H1 (cell line): Measurements from ENCODE around the gene SLC35F3. TPM values are rescaled to one million over a fixed set of nuclear protein-coding genes. Genes with fewer than 3 reads are reported as not detected.

Source experiments
- CTCF ChIA-PET: fragments of 300-600 bp; sonication (Branson Sonifier 250); formaldehyde crosslinking; loops from one replicate; lab custom pipeline; 2021; ENCODE audit not compliant: partially characterized antibody; lab: Charles Lee
- POLR2A ChIA-PET: fragments of 300-600 bp; sonication (Branson Sonifier 250); formaldehyde crosslinking; loops from one replicate; lab custom pipeline; 2021; ENCODE audit warnings: inconsistent platforms; ENCODE audit not compliant: partially characterized antibody; lab: Charles Lee
- DNase-seq, 2 experiments: peaks; one replicate each; pipeline versions ENCODE4 v3.0.0 to v3.0.0-alpha.2; 2010 to 2022; ENCODE audit warnings: low spot score in 2 of 2, low read depth in 1 of 2, mixed read lengths in 1 of 2
- FAIRE-seq: peaks from 2 replicates; lab custom pipeline; 2011; peaks lifted over from hg19 to GRCh38; lab: Jason Lieb, UNC
- H2AFZ ChIP-seq: 2 replicates; pipeline ENCODE4 v1.8.1; 2012; ENCODE audit warnings: low read length, inconsistent platforms
- H2AK5ac ChIP-seq: 2 replicates; pipeline ENCODE4 v1.6.1; 2013; ENCODE audit warnings: low read depth, low read length
- H2BK120ac ChIP-seq: replicated peaks from 2 replicates; pipeline ENCODE3; 2013; ENCODE audit warnings: low read depth, low read length, inconsistent platforms
- H2BK12ac ChIP-seq: 2 replicates; pipeline ENCODE4 v1.6.1; 2013; ENCODE audit warnings: low read depth, low read length
- H2BK15ac ChIP-seq: 2 replicates; pipeline ENCODE4 v1.6.1; 2013; ENCODE audit warnings: low read length
- H2BK20ac ChIP-seq: 2 replicates; pipeline ENCODE4 v1.6.1; 2013; ENCODE audit warnings: low read length
- H2BK5ac ChIP-seq: 2 replicates; pipeline ENCODE4 v1.6.1; 2013; ENCODE audit warnings: low read depth, low read length
- H3K14ac ChIP-seq: 2 replicates; pipeline ENCODE4 v1.6.1; 2013; ENCODE audit warnings: inconsistent platforms; ENCODE audit not compliant: insufficient read length
- H3K18ac ChIP-seq: 2 replicates; pipeline ENCODE4 v1.6.1; 2013; ENCODE audit warnings: low read length; ENCODE audit errors: extremely low read depth
- H3K23ac ChIP-seq: 2 replicates; pipeline ENCODE4 v1.6.1; 2013; ENCODE audit warnings: inconsistent platforms; ENCODE audit not compliant: insufficient read length
- H3K23me2 ChIP-seq: 2 replicates; pipeline ENCODE4 v1.6.1; 2013; ENCODE audit warnings: low read depth, low read length
- H3K27ac ChIP-seq: 2 replicates; pipeline ENCODE4 v1.6.1; 2011; ENCODE audit warnings: low read depth, low read length, inconsistent platforms
- H3K27me3 ChIP-seq, 4 experiments: replicated peaks in 1 of 4; 1 replicate in 1 of 4; 2 replicates in 3 of 4; pipeline versions ENCODE4 v1.6.1 to v1.8.1; 2011 to 2013; ENCODE audit warnings: low read length in 3 of 4, mild to moderate bottlenecking in 3 of 4, inconsistent platforms in 2 of 4, mixed read lengths in 2 of 4, moderate library complexity in 1 of 4; ENCODE audit not compliant: control insufficient read depth in 3 of 4, insufficient read depth in 3 of 4; ENCODE audit errors: extremely low read depth in 1 of 4
- H3K36me3 ChIP-seq, 4 experiments: 2 replicates each; pipeline versions ENCODE4 v1.6.1 to v1.8.1; 2011 to 2013; ENCODE audit warnings: mild to moderate bottlenecking in 4 of 4, low read length in 3 of 4, moderate library complexity in 2 of 4, control low read depth in 1 of 4, inconsistent platforms in 1 of 4; ENCODE audit not compliant: insufficient read depth in 4 of 4, control insufficient read depth in 2 of 4
- H3K4ac ChIP-seq: replicated peaks from 2 replicates; pipeline ENCODE3; 2013; ENCODE audit warnings: low read length, low read depth, mixed read lengths, inconsistent platforms; ENCODE audit not compliant: insufficient read length
- H3K4me1 ChIP-seq, 4 experiments: replicated peaks in 1 of 4; 1 replicate in 1 of 4; 2 replicates in 3 of 4; pipeline versions ENCODE4 v1.6.1 to v1.8.1; 2011 to 2013; ENCODE audit warnings: low read length in 3 of 4, inconsistent platforms in 2 of 4, mixed read lengths in 1 of 4; ENCODE audit not compliant: insufficient read depth in 4 of 4, control insufficient read depth in 3 of 4
- H3K4me2 ChIP-seq, 2 experiments: 2 replicates each; pipeline versions ENCODE4 v1.6.1 to v1.8.1; 2011 to 2013; ENCODE audit warnings: low read depth in 2 of 2, low read length in 2 of 2, control low read depth in 1 of 2, inconsistent platforms in 1 of 2, mild to moderate bottlenecking in 1 of 2; ENCODE audit not compliant: insufficient read depth in 1 of 2
- H3K4me3 ChIP-seq, 4 experiments: fragments of 200-600, 300-600 bp in 1 of 4; sonication (generic), shearing (Covaris generic), sonication (Bioruptor Twin) in 1 of 4; 2 replicates each; pipeline versions ENCODE4 v1.5.1 to v1.8.1; 2011 to 2016; ENCODE audit warnings: low read length in 4 of 4, low read depth in 3 of 4, control low read depth in 2 of 4, inconsistent platforms in 2 of 4, mild to moderate bottlenecking in 2 of 4, mixed read lengths in 1 of 4, moderate library complexity in 1 of 4; ENCODE audit not compliant: insufficient read depth in 2 of 4; ENCODE audit errors: extremely low read depth in 1 of 4
- H3K56ac ChIP-seq: replicated peaks from 2 replicates; pipeline ENCODE3; 2013; ENCODE audit warnings: low read depth, mild to moderate bottlenecking, mixed read lengths, low read length, inconsistent platforms; ENCODE audit not compliant: insufficient read length
- H3K79me1 ChIP-seq: 2 replicates; pipeline ENCODE4 v1.6.1; 2013; ENCODE audit warnings: low read depth, low read length, control low read depth
- H3K79me2 ChIP-seq, 2 experiments: 2 replicates each; pipeline versions ENCODE4 v1.6.1 to v1.8.1; 2012 to 2013; ENCODE audit warnings: low read length in 2 of 2, mild to moderate bottlenecking in 2 of 2, inconsistent platforms in 1 of 2; ENCODE audit not compliant: insufficient read depth in 2 of 2, control insufficient read depth in 1 of 2
- H3K9ac ChIP-seq, 4 experiments: replicated peaks in 1 of 4; 1 replicate in 1 of 4; 2 replicates in 3 of 4; pipeline versions ENCODE4 v1.6.1 to v1.8.1; 2011 to 2013; ENCODE audit warnings: low read depth in 3 of 4, low read length in 3 of 4, control low read depth in 2 of 4, mild to moderate bottlenecking in 2 of 4, moderate library complexity in 2 of 4, inconsistent platforms in 1 of 4; ENCODE audit errors: extremely low read depth in 1 of 4
- H3K9me3 ChIP-seq, 2 experiments: 2 replicates each; pipeline versions ENCODE4 v1.6.1 to v1.8.1; 2012 to 2013; ENCODE audit warnings: mild to moderate bottlenecking in 2 of 2, moderate library complexity in 2 of 2, control low read depth in 1 of 2, inconsistent platforms in 1 of 2, low read depth in 1 of 2, low read length in 1 of 2, mixed read lengths in 1 of 2; ENCODE audit not compliant: insufficient read depth in 2 of 2
- H4K20me1 ChIP-seq, 2 experiments: replicated peaks in 1 of 2; 2 replicates each; pipeline versions ENCODE3 to v1.8.1; 2011 to 2013; ENCODE audit warnings: inconsistent platforms in 2 of 2, low read length in 2 of 2, mild to moderate bottlenecking in 1 of 2; ENCODE audit not compliant: insufficient read depth in 2 of 2, control insufficient read depth in 1 of 2
- H4K5ac ChIP-seq: 2 replicates; pipeline ENCODE4 v1.6.1; 2013; ENCODE audit warnings: low read length, low read depth, mixed read lengths, inconsistent platforms; ENCODE audit not compliant: insufficient read length
- H4K8ac ChIP-seq: 2 replicates; pipeline ENCODE4 v1.8.0; 2013; ENCODE audit warnings: mild to moderate bottlenecking, moderate library complexity, low read length, inconsistent platforms; ENCODE audit not compliant: insufficient read depth; ENCODE audit errors: extremely low read depth
- H4K91ac ChIP-seq: replicated peaks from 2 replicates; pipeline ENCODE3; 2013; ENCODE audit warnings: low read length, mixed read lengths, inconsistent platforms; ENCODE audit not compliant: insufficient read length
- CBX8 ChIP-seq: fragments of 300-800, 300-1000 bp; sonication (generic); IDR thresholded peaks from 2 replicates; pipeline ENCODE4 v1.7.1; 2016; ENCODE audit warnings: low read depth, low read length, borderline replicate concordance
- EGR1 ChIP-seq: IDR thresholded peaks from 2 replicates; pipeline ENCODE4 v1.6.1; 2011; ENCODE audit warnings: low read depth, low read length, borderline replicate concordance
- GTF2F1 ChIP-seq: IDR thresholded peaks from 2 replicates; pipeline ENCODE4 v1.6.1; 2012; ENCODE audit warnings: low read depth, low read length, improper control_type of control experiment, borderline replicate concordance
- JUND ChIP-seq: IDR thresholded peaks from 2 replicates; pipeline ENCODE4 v1.6.1; 2011; ENCODE audit warnings: mild to moderate bottlenecking, improper control_type of control experiment, low read length
- NANOG ChIP-seq: IDR thresholded peaks from 2 replicates; pipeline ENCODE4 v1.6.1; 2011; ENCODE audit warnings: low read length, low read depth, mild to moderate bottlenecking, inconsistent platforms; ENCODE audit not compliant: insufficient read depth, poor library complexity, severe bottlenecking
- RNF2 ChIP-seq: fragments of 200-900, 300-1000 bp; sonication (generic); IDR thresholded peaks from 2 replicates; pipeline ENCODE4 v1.7.1; 2016; ENCODE audit warnings: borderline replicate concordance, low read depth, mild to moderate bottlenecking, antibody characterized with exemption, low read length; ENCODE audit not compliant: poor library complexity, severe bottlenecking; ENCODE audit errors: missing control alignments
- SP4 ChIP-seq: IDR thresholded peaks from 2 replicates; pipeline ENCODE4 v1.6.1; 2012; ENCODE audit warnings: low read length, inconsistent platforms
- SUZ12 ChIP-seq: fragments of 200-600 bp; sonication (generic); IDR thresholded peaks from 2 replicates; pipeline ENCODE4 v1.6.1; 2012; ENCODE audit warnings: mild to moderate bottlenecking, inconsistent platforms, low read length, moderate library complexity, mixed read lengths
- WGBS, 2 experiments: shearing (Covaris generic) in 1 of 2; methylation state at CpG; one replicate each; pipeline versions ENCODE4 v1.1.6 to v1.1.7; 2013 to 2015; ENCODE audit warnings: low lambda C conversion rate in 2 of 2, mixed read lengths in 2 of 2, inconsistent platforms in 1 of 2, low coverage in 1 of 2, missing lambda C conversion rate in 1 of 2; ENCODE audit not compliant: insufficient replicate concordance in 2 of 2, insufficient coverage in 1 of 2, insufficient read length in 1 of 2; ENCODE audit errors: extremely low coverage in 1 of 2, missing lambda C conversion rate in 1 of 2; 5-methylcytosine and 5-hydroxymethylcytosine counted together
- polyA plus RNA-seq, 7 experiments: library from polyadenylated mRNA; depleted of rRNA in 3 of 7; stranded (reverse) in 5 of 7; unstranded in 2 of 7; fragments of >200 nt in 5 of 7; fragments of 200-250 nt in 2 of 7; gene quantifications; 1 replicate in 5 of 7; 2 replicates in 1 of 7; 4 replicates in 1 of 7; pipeline versions ENCODE4 v1.2.1 to v1.2.3, GENCODE V29; 2011 to 2013; ENCODE audit warnings: missing spikeins in 2 of 7, mixed read lengths in 2 of 7
- total RNA-seq: library from RNA; stranded (reverse); fragmentation: NEBNext Ultra II Directional; extraction: Animal tissue kit (Norgen Biotek cat#: 25700); gene quantifications from 2 replicates; pipeline ENCODE4 v1.2.1, GENCODE V29; 2021

The SLC35F3 gene
- total and polyA plus RNA-seq, 2 of the 8 experiments (the other 6 are each of a cell fraction or from before 2014, with no cell fraction given), result 0.78 to 1.2 TPM

- Histone ChIP-seq H4K5ac (no peak overlapping the region), H4K91ac (no peak overlapping the region), H2BK120ac (no peak overlapping the region), H3K79me2 (no peaks in the 10 kb centered on the region), H2BK20ac (no peak overlapping the region), H3K36me3 (no peaks in the 10 kb centered on the region), H2BK15ac (no peak overlapping the region), H3K4me1 (no peaks in the 10 kb centered on the region), H3K14ac (no peak overlapping the region), H3K4ac (no peak overlapping the region), H3K9me3 (no peaks in the 10 kb centered on the region), H3K18ac (no peak overlapping the region), H4K20me1 (no peaks in the 10 kb centered on the region), H3K4me2 (no peak overlapping the region), H3K27me3 (no peaks in the 10 kb centered on the region), H2BK12ac (no peak overlapping the region), H3K9ac (no peak overlapping the region), H3K23ac (no peak overlapping the region), H3K27ac (no peak overlapping the region), H3K4me3 (no peak overlapping the region), H3K56ac (no peak overlapping the region), H2AK5ac (no peak overlapping the region), H2AFZ (no peak overlapping the region), H3K23me2 (no peaks in the 10 kb centered on the region), H4K8ac (no peak overlapping the region), H2BK5ac (no peak overlapping the region), H3K79me1 (no peaks in the 10 kb centered on the region)
- 78% methylated on average over 2 of the region's 2 CpGs; no CpG with 5 or more reads in 1 of the 2 experiments for WGBS, 2 experiments
- ChIA-PET POLR2A (interaction anchor here (2.4 kb wide), 1 partner anchor 11 kb away, joined by 7 read pairs; the partner anchor contains the start of gene COA6), CTCF (no interaction called here)
- no peak for DNase-seq
- FAIRE-seq, result no peak
- no peak for TF ChIP-seq NANOG
- TF ChIP-seq SUZ12, result no peak
- TF ChIP-seq EGR1, result no peak
- no peak for TF ChIP-seq GTF2F1
- TF ChIP-seq CBX8, result no peak
- no peak for TF ChIP-seq JUND
- TF ChIP-seq RNF2, result no peak
- TF ChIP-seq SP4, result no peak
Observed at GRCh38 chr1:234362558-234362957, 458.1 kb downstream of the SLC35F3 start.
